Loucy (cell line): ENCODE results near the gene RANBP17.

ENCODE experiments used
- H2AFZ ChIP-seq: fragments of 200-600 bp; sonication (generic); 2 replicates; pipeline ENCODE4 v1.6.0; 2016; ENCODE audit warnings: antibody characterized with exemption, mild to moderate bottlenecking, low read length, moderate library complexity
- H3F3A ChIP-seq: fragments of 200-600 bp; 2 replicates; pipeline ENCODE4 v1.6.0; 2016; ENCODE audit warnings: antibody characterized with exemption, low read depth, mild to moderate bottlenecking
- H3K27me3 ChIP-seq: fragments of 200-600 bp; sonication (generic); 2 replicates; pipeline ENCODE4 v1.6.1; 2014; ENCODE audit warnings: low read length, mild to moderate bottlenecking; ENCODE audit not compliant: insufficient read depth, poor library complexity, severe bottlenecking
- H3K36me3 ChIP-seq: fragments of 200-600 bp; sonication (generic); 2 replicates; pipeline ENCODE4 v1.6.1; 2016; ENCODE audit warnings: low read length; ENCODE audit not compliant: insufficient read depth
- H3K4me1 ChIP-seq: fragments of 200-600 bp; sonication (generic); 2 replicates; pipeline ENCODE4 v1.5.1; 2014; ENCODE audit warnings: low read length, mild to moderate bottlenecking; ENCODE audit not compliant: insufficient read depth, poor library complexity, severe bottlenecking
- H3K4me2 ChIP-seq: fragments of 200-600 bp; sonication (generic); 2 replicates; pipeline ENCODE4 v1.6.0; 2014; ENCODE audit warnings: antibody characterized with exemption, low read length, low read depth, mild to moderate bottlenecking; ENCODE audit not compliant: poor library complexity, severe bottlenecking
- H3K4me3 ChIP-seq: fragments of 200-600 bp; sonication (generic); 2 replicates; pipeline ENCODE4 v1.5.1; 2014; ENCODE audit warnings: low read length, mild to moderate bottlenecking, mixed read lengths; ENCODE audit not compliant: poor library complexity, severe bottlenecking
- H3K79me2 ChIP-seq: fragments of 200-600 bp; sonication (generic); 2 replicates; pipeline ENCODE4 v1.6.1; 2014; ENCODE audit warnings: low read length; ENCODE audit not compliant: insufficient read depth
- H3K9ac ChIP-seq: fragments of 200-600 bp; sonication (generic); 2 replicates; pipeline ENCODE4 v1.6.0; 2014; ENCODE audit warnings: mild to moderate bottlenecking, low read depth, low read length, moderate library complexity; ENCODE audit not compliant: poor library complexity, severe bottlenecking
- H3K9me2 ChIP-seq: fragments of 200-600 bp; sonication (generic); replicated peaks from 2 replicates; pipeline ENCODE4 v1.6.1; 2016; ENCODE audit warnings: low read depth, low read length, mixed read lengths
- H3K9me3 ChIP-seq: fragments of 200-600 bp; sonication (generic); 2 replicates; pipeline ENCODE4 v1.6.1; 2014; ENCODE audit warnings: mild to moderate bottlenecking, antibody characterized with exemption, low read length, low read depth; ENCODE audit not compliant: insufficient read depth
- H4K20me1 ChIP-seq: fragments of 200-600 bp; sonication (generic); 2 replicates; pipeline ENCODE4 v1.6.0; 2014; ENCODE audit warnings: antibody characterized with exemption, low read length, mild to moderate bottlenecking; ENCODE audit not compliant: insufficient read depth, poor library complexity, severe bottlenecking
- CTCF ChIP-seq: fragments of 200-600 bp; sonication (generic); conservative IDR thresholded peaks from 2 replicates; pipeline ENCODE4 v1.5.1; 2014; ENCODE audit warnings: mild to moderate bottlenecking, antibody characterized with exemption, low read length
- EZH2phosphoT487 ChIP-seq: fragments of 200-600 bp; IDR thresholded peaks from 2 replicates; pipeline ENCODE4 v1.6.1; 2018; ENCODE audit warnings: antibody characterized with exemption, mild to moderate bottlenecking, moderate library complexity, borderline replicate concordance

The RANBP17 gene

GRCh38 chr5:171310819-171311321 lies 449.1 kb downstream of the RANBP17 start:
- Histone ChIP-seq H3K79me2 (no peaks in the 10 kb centered on the region), H3K9me2 (no peaks in the 10 kb centered on the region), H3K4me2 (no peak overlapping the region), H3K9ac (no peak overlapping the region), H3K36me3 (no peaks in the 10 kb centered on the region), H3K4me1 (peaks cover 15% of the 10 kb centered on the region), H3K27me3 (no peaks in the 10 kb centered on the region), H2AFZ (no peak overlapping the region), H3F3A (no peaks in the 10 kb centered on the region), H3K9me3 (no peaks in the 10 kb centered on the region), H3K4me3 (no peak overlapping the region), H4K20me1 (no peaks in the 10 kb centered on the region)
- no peak for TF ChIP-seq EZH2phosphoT487
- no peak for TF ChIP-seq CTCF

- H3K4me1 ChIP-seq = peaks cover 9% of the 10 kb centered on the region
- no peak overlapping the region for H3K4me2 ChIP-seq
- TF ChIP-seq CTCF (no peak), EZH2phosphoT487 (no peak)
- no peaks in the 10 kb centered on the region for H3K79me2 ChIP-seq
- H3K9ac ChIP-seq = no peak overlapping the region
- no peaks in the 10 kb centered on the region for H3K9me3 ChIP-seq
- H3F3A ChIP-seq = no peaks in the 10 kb centered on the region
- no peak overlapping the region for H2AFZ ChIP-seq
- no peak overlapping the region for H3K4me3 ChIP-seq
- H4K20me1 ChIP-seq = no peaks in the 10 kb centered on the region
- H3K27me3 ChIP-seq = no peaks in the 10 kb centered on the region
- no peaks in the 10 kb centered on the region for H3K36me3 ChIP-seq
- H3K9me2 ChIP-seq = no peaks in the 10 kb centered on the region
These were observed 449.7 kb downstream of the RANBP17 start for GRCh38 chr5:171311322-171312077.

GRCh38 chr5:171312129-171312974 lies 450.5 kb downstream of the RANBP17 start:
- Histone ChIP-seq H3K4me1 (peaks cover 2% of the 10 kb centered on the region), H3K9me3 (no peaks in the 10 kb centered on the region), H3K9me2 (no peaks in the 10 kb centered on the region), H3K79me2 (no peaks in the 10 kb centered on the region), H3K36me3 (no peaks in the 10 kb centered on the region), H2AFZ (no peak overlapping the region), H3K9ac (no peak overlapping the region), H3F3A (no peaks in the 10 kb centered on the region), H3K4me2 (no peak overlapping the region), H3K27me3 (no peaks in the 10 kb centered on the region), H4K20me1 (no peaks in the 10 kb centered on the region), H3K4me3 (no peak overlapping the region)
- no peak for TF ChIP-seq CTCF
- no peak for TF ChIP-seq EZH2phosphoT487
